Measurements from ENCODE around the gene IPO13. TPM values are rescaled to one million over a fixed set of nuclear protein-coding genes. Genes with fewer than 3 reads are reported as not detected.

Gene IPO13
- total RNA-seq, 1 experiment from 2014 or later, result 33.7 TPM

DNA sequence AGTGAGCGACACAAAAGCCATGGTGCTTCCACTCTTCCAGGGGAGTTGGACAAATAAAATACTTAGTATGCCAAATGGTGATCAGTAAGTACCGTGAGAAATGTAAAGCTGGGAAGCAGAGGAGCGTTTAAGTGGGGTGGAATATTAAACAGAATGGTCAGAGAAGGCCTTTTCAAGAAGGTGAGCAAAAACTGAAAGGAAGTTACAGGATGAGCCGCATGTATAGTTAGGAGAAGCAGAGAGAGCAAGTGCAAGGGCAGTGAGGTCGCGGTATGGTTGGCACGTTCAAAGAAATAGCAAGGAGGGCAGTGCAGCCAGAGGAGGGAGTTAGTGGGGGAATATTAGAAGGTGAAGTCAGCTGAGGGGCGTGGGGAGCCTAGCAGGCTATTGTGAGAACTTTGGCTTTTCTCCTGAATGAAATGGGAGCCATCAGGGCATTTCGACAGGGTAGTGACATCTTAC is 27.3 kb downstream of the IPO13 start:
- Histone ChIP-seq H3F3A (ENCODE audit: low read length, unreplicated experiment) (no peaks in the 10 kb centered on the region), H4K20me1 (ENCODE audit: low read length) (peaks cover 23% of the 10 kb centered on the region; the same call in 1 of the 2 replicates), H3K4me1 (ENCODE audit: insufficient read depth, low read length) (peaks cover 50% of the 10 kb centered on the region), H3K27ac (ENCODE audit: low read length) (peak overlapping the region; percentile 36), H3K36me3 (ENCODE audit: low read depth, low read length) (peaks cover 36% of the 10 kb centered on the region), H3K27me3 (ENCODE audit: low read length) (no peaks in the 10 kb centered on the region), H3K9ac (ENCODE audit: low read length) (peak overlapping the region; percentile 95; the same call in 1 of the 2 replicates), H3K9me2 (replicated peaks; ENCODE audit: low read length) (no peaks in the 10 kb centered on the region), H3K9me3 (ENCODE audit: low read length) (no peaks in the 10 kb centered on the region), H3K4me3 (ENCODE audit: low read length) (peak overlapping the region; percentile 94), H3K79me2 (ENCODE audit: low read length) (peaks cover 62% of the 10 kb centered on the region), H3K4me2 (ENCODE audit: low read length) (peak overlapping the region; percentile 99), H2AFZ (ENCODE audit: low read length) (peak overlapping the region; percentile 91)
- DNase-seq (no peak), ATAC-seq (peak; percentile 3)
- no peak for TF ChIP-seq EZH2phosphoT487 (IDR thresholded peaks at IDR 0.05; ENCODE audit: borderline replicate concordance, low read length)
- TF ChIP-seq, protein P1, sequence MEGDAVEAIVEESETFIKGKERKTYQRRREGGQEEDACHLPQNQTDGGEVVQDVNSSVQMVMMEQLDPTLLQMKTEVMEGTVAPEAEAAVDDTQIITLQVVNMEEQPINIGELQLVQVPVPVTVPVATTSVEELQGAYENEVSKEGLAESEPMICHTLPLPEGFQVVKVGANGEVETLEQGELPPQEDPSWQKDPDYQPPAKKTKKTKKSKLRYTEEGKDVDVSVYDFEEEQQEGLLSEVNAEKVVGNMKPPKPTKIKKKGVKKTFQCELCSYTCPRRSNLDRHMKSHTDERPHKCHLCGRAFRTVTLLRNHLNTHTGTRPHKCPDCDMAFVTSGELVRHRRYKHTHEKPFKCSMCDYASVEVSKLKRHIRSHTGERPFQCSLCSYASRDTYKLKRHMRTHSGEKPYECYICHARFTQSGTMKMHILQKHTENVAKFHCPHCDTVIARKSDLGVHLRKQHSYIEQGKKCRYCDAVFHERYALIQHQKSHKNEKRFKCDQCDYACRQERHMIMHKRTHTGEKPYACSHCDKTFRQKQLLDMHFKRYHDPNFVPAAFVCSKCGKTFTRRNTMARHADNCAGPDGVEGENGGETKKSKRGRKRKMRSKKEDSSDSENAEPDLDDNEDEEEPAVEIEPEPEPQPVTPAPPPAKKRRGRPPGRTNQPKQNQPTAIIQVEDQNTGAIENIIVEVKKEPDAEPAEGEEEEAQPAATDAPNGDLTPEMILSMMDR (conservative IDR thresholded peaks at IDR 0.05; ENCODE audit: low read depth, low read length), result no peak
- no peak for TF ChIP-seq EZH2 (IDR thresholded peaks at IDR 0.05; ENCODE audit: low read length, unreplicated experiment)
- POLR2A ChIA-PET (ENCODE audit: unreplicated experiment), result no interaction called here
- no TSS peak for BruUV-seq (replicated peaks)
- CTCF ChIA-PET, result no interaction called here
- intact Hi-C loops (cut with micrococcal nuclease), result no loop called here

DNA sequence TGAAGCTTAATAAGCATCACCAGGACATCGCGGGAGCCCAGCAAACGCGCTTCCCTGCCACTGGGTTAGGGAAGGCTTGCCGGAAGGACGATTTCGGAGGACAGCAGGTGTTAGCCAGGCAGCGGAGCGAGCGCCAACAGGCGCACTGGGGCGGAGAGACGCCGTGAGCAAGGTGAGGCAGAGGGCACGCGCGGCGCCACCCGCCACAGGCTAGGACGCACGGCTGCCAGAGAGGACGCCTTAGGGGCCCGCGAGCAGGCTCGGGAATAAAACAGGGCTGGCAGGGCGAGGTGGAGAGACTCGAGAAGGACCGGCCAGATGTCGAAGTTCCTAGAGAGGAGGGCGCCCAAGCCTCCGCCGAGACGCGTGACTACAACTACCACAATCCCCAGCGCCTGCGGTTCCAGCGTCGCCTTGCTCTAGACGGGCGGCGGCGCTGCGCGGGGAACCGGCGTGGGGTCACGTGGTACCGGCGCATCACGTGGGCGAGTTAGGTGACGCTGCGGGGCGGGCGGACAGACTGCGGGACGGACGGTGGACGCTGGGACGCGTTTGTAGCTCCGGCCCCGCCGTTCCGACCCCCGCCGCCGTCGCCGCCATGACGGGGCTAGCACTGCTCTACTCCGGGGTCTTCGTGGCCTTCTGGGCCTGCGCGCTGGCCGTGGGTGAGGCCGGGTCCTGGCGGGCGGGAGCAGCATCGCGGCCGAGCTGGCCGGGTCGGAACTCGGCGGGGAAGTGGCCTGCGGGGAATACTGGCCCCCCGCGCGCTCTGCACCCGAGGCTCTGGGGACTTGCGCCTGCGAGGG is 27.9 kb downstream of the IPO13 start, which contains the start of gene ATP6V0B:
TSS of gene ATP6V0B (plus strand) at position 518 of the 806 bp plus-strand sequence. CDS start at position 599, 81 bp downstream.
- H3F3A ChIP-seq (ENCODE audit: low read length, unreplicated experiment), result no peaks in the 10 kb centered on the region
- peak within 1 kb of the TSS; percentile 95 for H3K9ac ChIP-seq (ENCODE audit: low read length)
- peak within 1 kb of the TSS; percentile 99 for H3K4me2 ChIP-seq (ENCODE audit: low read length)
- H3K4me3 ChIP-seq (ENCODE audit: low read length), result peak within 1 kb of the TSS; percentile 94
- H3K79me2 ChIP-seq (ENCODE audit: low read length), result peaks cover 65% of the 10 kb centered on the region
- ChIA-PET POLR2A (ENCODE audit: unreplicated experiment) (no interaction called here), CTCF (interaction anchor here (0.6 to 0.9 kb wide), 2 partner anchors 38 to 40 kb away, joined by 3 to 4 read pairs; no protein-coding TSS in a partner anchor)
- peaks cover 50% of the 10 kb centered on the region for H3K4me1 ChIP-seq (ENCODE audit: insufficient read depth, low read length)
- intact Hi-C loops (cut with micrococcal nuclease), result no loop called here
- no peaks in the 10 kb centered on the region for H3K27me3 ChIP-seq (ENCODE audit: low read length)
- ATAC-seq, result peak; percentile 63
- H3K27ac ChIP-seq (ENCODE audit: low read length), result peak within 1 kb of the TSS; percentile 55
- peaks cover 36% of the 10 kb centered on the region for H3K36me3 ChIP-seq (ENCODE audit: low read depth, low read length)
- TF ChIP-seq EZH2 (IDR thresholded peaks at IDR 0.05; ENCODE audit: low read length, unreplicated experiment) (no peak), EZH2phosphoT487 (IDR thresholded peaks at IDR 0.05; ENCODE audit: borderline replicate concordance, low read length) (no peak)
- TF ChIP-seq, protein P1 (conservative IDR thresholded peaks at IDR 0.05; ENCODE audit: low read depth, low read length), result no peak
- no peaks in the 10 kb centered on the region for H3K9me3 ChIP-seq (ENCODE audit: low read length)
- peaks cover 23% of the 10 kb centered on the region; the same call in 1 of the 2 replicates for H4K20me1 ChIP-seq (ENCODE audit: low read length)
- H3K9me2 ChIP-seq (replicated peaks; ENCODE audit: low read length), result no peaks in the 10 kb centered on the region
- DNase-seq, result peak; percentile 95
- BruUV-seq (replicated peaks), result TSS peak; percentile 25
- peak within 1 kb of the TSS; percentile 91 for H2AFZ ChIP-seq (ENCODE audit: low read length)
